Iris pigment epithelial cell (primary cell): ENCODE measurements around the gene TRMT112.

Experiments used
- DNase-seq: peaks from one replicate; pipeline ENCODE4 v3.0.0-alpha.2; 2011; ENCODE audit warnings: low read depth

The TRMT112 gene

DNA sequence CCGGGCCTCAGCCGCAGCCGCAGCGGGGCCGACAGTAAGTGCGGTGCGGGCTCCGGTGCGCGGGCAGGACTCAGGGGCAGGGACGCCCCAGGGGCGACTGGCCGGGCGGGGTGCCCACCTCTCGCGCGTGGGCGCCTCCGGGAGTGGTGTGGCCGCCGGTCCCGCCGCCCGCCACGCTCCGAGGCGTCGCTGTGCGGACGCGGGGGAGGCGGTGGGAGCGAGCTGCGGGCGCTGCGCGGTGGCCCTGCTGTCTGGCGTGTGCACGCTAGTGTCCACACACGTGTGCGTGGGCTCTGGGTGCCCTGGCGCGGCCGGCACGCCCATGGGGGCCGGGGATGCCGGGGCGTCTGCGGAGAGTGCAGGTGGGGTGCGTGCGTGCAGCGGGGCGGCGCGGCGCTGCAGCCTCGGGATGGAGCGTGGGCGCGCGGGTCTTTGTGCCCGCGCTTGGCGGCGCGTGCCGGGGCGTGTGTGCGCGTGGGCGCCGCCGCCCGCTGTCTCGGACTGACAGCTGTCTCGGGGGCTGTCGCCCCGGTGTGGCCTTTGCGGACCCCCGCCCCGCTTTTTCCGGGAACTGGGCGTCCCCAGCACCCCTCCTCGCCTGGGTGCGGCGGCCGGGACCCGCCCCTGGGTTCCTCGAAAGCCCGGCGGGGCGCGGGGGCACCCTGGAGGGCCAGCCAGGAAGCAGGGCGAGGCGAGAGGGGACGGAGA is 25.5 kb downstream of the TRMT112 start:
- DNase-seq = no peak

DNA sequence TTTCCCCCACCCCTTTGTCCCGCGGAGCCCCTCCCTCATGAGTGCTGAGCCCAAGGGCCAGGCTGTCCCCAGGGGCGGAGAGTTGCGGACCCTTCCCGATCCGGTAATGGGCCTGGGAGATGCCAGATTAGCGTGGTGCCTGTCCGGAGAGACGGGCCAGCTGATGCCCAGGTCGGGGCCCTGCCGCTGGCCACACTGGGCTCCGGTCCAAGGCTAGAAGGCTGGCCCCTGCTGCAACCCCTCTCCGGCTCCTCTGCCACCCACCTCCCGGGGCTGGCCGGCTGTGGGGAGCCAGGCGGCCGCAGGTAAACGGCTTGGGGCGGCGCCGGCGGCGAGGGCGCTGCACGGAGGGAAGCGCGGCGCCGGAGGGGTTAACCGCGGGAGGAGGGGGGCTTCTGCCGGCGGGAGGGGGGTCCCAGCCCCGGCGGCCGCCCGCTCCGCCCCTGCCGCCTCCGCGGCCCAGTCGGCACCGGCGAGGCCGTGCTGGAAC is 26.1 kb downstream of the TRMT112 start, which contains the start of gene KCNK4:
KCNK4 (plus strand) TSS at position 41 of the 490 bp plus-strand sequence. CDS start 1,717 bp downstream, outside the sequence.
- DNase-seq = no peak

DNA sequence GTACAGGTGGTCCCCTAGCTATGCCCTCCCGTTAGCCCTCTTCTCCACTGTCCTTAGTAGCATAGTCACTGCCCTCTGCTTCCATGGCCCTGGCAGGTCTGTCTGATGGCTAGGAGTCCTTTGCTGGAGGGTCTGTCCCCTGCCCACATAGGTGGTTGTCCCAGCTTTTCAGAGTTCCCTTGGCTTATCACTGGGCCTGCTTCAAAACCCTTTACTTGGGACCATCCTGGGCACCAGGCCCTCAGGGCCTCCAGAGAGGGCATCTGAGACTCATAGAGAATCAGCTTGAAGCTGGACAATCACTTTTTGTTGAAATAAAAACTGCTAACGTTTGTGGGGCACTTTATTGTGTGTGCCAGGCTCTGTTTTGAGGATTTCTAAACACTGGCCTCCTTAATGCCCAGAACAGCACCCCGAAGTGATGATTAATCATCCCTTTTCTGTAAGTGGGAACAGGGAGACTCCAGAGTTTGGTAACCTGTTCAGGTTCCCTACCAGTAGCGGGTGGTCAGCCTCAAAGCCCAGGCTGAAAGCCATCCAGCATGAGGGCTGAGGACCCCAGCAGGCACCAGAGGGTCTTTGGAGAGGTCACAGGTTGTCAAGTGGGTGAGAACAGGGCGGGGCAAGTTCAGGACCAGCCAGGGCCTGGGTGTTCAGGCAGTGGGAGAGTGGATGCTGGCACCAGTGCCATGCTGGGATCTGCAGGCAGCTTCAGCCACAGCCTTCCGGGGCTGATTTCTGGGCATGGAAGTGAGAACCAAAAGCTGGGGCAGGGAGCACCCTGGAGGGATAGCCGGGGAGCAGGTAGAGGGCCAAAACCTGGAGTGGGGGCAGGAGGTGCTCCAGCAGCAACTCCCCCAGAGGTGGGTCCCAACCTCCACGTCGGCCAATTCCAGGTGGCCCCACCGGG is 26.8 kb downstream of the TRMT112 start:
- DNase-seq = no peak

DNA sequence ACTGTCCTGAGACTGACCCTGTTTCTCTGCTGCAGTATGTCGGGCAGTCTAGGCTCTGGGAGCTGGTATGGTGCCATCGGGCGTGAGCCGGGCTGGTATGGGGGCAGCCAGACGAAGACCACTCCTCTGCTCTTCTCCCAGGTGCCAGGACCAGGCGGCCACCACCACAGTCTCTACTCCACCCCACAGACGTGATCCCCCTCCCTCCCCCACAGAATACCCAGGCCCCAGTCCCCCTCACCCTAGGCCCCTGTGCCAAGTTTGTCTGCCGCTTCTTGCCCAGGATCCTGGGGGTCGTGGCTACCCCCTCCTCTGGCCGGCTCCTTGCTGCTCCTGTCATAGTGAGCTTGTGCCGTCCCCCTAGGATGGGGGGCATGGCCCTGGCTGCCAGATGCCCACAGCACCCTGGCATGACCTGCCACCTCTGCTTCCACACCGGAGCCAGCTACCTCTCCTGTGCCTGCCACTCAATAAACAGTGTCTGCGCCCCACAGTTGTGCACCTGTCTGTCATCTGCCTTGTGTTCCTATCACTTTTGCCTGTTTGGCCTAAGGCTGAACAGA is 28.3 kb downstream of the TRMT112 start:
- DNase-seq = no peak

DNA sequence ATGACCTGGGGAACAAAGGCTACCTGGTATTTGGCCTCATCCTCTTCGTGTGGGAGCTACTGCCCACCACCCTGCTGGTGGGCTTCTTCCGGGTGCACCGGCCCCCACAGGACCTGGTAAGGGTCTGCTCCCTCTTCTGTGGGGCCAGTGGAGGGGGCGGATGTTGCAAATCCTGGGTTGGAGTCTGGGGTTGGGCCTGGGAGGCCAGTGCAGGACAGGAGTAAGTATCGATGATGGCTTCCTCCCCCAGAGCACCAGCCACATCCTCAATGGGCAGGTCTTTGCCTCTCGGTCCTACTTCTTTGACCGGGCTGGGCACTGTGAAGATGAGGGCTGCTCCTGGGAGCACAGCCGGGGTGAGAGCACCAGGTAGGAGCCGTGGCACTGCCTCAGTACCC is 29.0 kb downstream of the TRMT112 start:
- DNase-seq = no peak

DNA sequence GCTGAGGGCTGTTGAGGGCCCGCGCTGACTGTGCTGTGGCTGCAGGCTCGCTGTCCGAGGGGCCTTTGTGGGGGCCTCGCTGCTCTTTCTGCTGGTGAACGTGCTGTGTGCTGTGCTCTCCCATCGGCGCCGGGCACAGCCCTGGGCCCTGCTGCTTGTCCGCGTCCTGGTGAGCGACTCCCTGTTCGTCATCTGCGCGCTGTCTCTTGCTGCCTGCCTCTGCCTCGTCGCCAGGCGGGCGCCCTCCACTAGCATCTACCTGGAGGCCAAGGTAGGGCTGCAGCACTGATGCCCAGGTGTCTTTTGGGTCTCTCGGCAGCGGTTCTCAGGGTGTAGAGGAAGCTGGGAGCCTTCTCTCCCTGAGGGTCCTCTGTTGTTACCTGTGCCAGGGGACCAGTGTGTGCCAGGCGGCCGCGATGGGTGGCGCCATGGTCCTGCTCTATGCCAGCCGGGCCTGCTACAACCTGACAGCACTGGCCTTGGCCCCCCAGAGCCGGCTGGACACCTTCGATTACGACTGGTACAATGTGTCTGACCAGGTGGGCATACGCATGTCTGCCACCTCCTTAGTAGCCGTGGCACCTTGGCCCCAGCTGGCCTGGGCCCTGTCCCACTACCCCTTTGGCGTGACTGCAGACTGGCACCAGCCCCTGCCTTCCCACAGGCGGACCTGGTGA is 29.5 kb downstream of the TRMT112 start:
- no peak for DNase-seq

DNA sequence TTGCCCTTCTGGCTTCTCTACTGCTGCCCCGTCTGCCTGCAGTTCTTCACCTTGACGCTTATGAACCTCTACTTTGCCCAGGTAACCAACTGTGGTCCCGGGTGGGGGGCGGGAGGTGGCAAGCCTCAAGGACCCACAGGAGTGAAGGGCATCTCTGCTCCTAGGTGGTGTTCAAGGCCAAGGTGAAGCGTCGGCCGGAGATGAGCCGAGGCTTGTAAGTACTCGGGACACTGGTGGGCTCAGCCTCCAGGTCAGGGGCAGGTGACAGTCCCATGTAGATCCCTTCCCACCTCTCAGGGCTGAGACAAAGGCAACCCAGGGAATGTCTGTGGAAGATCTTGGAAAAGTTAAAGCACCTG is 30.6 kb downstream of the TRMT112 start:
- DNase-seq = no peak

DNA sequence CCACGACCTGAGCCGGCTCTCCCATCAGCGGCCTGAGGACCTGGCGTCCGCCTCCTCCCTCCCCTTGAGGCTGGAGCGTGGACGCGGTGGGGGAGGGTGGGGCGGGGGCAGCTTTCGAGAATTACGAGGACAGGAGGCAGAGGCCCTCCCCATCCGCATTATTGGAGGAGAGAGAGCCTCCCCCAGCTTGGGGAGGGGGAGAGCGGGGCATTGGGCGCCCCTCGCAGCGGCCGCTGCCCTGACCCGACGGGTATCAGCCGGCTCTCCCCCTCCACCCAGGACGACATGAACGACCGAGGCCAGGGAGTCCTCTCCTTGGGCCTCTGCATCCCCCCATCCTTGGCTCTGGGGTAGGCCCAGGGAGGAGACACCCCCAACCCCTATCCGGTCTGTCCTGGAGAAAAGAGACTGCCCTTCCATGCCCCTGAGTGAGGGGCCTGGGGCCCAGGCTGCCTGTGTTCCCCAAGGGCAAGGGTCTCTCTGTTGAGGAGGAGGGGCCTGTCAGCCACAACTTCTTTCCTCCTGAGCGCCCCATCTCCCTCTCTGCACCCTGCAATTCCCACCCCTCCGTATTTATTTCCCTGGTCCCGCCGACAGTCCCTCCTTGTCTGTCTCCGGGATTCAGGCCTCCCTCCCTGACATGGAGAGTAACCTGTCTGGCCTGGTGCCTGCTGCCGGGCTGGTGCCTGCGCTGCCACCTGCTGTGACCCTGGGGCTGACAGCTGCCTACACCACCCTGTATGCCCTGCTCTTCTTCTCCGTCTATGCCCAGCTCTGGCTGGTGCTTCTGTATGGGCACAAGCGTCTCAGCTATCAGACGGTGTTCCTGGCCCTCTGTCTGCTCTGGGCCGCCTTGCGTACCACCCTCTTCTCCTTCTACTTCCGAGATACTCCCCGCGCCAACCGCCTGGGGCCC is 31.2 kb downstream of the TRMT112 start:
- DNase-seq = no peak

DNA sequence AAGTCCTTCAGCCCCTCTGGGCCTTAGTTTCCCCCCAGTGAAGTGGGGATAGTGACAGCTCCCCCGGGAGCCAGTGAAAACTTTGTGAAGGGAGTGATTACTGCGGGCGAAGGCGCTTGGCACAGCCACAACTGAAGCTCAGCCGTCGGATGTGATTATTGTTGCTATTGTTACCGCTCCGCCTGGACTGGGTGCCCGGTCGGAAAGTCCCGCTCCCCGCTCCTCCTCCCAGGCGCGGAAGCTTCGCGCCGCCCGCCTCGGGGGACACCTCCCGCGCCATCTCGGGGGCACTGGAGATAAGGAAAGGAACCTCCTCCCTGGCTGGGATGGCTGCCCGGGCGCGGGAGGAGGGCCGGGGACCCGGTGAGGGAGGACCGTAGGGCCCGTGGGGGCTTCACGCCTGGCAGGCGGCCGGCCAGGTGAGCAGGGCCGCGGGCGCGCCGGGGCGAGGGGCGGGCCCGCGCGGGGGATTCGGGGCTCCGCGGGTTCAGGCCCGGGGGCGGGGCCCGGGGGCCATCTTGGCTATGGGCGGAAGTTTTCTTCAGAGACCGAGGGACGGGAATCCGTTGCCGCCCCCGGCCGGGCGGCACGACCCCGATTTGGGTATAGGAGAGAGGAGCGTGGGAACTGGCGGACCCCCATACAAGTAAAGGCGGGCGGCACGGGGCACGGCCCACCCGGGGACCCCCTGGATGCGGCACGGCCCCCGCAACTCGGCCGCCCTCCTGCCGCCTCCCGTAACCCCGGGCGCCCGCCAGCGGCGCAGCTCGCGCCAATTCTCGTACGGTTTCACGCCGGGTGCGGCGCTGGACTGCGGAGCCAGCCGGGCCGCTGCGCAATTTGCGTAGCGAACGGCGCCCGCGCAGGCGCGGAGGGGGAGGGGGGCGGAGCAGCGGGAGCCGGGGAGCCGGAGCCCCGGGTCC is 32.1 kb downstream of the TRMT112 start, which contains the start of gene GPR137:
GPR137 (plus strand) TSS at position 887 of the 923 bp plus-strand sequence. CDS start 677 bp downstream, outside the sequence.
- peak; percentile 63 for DNase-seq

DNA sequence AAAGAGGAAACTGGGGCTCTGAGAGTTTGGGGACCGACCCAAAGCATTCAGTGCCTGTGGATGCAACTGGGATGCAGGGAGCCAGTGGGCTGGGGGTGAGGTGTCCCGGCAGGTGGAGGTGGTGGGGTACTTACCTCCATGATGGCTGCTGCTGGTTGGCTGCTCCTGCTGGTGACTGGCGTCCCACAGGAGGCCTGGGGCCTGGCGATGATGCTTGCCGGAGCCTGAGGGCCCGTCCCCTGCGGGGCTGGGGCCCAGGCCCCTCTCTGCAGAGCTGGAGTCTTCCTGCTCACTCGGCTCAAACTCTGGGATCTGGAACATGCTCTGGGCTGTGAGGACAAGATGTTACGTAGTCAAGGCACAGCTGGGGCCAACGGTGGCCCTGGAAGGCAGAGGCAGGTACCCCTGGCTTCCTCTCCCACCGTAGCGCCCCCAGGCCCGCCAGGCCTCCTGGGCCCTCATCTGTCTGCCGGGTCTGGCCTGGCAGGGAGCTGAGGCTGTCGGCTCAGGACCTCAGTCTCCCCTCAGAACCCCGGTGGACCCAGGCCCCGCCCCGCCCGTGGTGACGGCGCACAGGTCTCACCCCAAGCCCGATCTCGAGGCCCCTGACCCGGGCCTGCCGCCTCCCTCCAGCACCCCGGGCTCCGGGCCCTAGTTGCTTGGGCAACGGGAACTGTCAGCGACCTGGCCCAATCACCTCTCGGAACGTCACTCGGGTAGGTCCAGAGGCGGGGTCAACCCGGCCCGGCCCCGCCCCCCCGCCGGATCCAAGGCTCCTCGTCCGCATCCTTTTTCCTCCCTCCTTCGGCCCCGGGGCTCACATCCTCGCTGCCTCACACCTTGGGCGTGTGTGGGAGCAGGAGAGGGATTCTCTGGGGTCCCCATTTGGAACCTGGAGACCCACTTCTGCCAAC is 33.1 kb downstream of the TRMT112 start, which contains the start of gene BAD:
BAD (minus strand) TSS at position 618 of the 914 bp plus-strand sequence; CDS start at position 321, 297 bp downstream.
- DNase-seq = peak; percentile 92

DNA sequence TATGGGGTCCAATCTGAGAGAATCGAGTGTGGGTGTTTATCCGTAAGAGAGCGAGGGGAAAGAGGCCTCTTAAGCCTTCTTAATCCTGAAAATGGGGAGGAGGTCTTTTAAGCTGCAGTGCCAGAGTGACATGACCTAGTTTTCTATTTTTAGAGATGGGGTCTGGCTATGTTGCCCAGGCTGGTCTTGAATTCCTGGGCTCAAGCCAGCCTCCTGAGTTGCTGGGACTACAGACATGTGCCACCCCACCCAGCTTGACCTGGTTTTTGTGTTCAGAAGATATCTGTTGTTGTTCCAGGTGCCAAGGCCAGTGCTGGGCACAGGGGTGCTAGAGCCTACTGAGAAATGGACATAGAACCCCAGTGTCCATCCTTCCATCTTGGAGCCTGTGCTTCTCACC is 34.3 kb downstream of the TRMT112 start:
- no peak for DNase-seq

DNA sequence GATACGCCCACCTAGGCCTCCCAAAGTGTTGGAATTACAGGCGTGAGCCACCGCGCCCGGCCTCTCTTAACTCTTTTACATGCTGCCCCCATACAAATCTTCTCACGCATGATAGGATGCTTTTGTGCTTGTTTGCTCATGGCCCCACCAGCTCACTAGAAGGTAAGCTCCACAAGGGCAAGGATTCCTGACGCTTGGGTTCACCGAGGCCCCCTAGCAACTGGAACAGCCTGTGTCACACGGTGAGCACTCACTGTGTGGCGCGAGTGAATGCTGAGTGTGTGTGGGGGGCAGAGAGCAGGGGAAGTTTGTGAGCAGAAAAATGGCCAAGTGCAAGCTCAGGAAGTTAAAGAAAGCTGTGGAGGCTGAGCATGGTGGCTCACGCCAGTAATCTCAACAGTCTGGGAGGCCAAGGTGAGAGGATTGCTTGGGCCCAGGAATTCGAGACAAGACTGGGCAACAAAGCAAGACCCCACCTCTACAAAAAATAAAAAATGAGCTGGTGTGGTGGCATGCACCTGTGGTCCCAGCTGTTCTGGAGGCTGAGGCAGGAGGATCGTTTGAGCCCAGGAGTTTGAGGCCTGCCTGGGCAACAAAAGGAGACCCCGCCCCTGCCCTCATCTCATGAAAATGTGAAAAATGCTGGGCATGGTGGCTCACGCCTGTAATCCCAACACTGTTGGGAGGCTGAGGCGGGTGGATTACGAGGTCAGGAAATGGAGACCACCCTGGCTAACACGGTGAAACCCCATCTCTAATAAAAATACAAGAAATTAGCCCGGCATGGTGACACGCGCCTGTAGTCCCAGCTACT is 35.2 kb downstream of the TRMT112 start:
- no peak for DNase-seq

DNA sequence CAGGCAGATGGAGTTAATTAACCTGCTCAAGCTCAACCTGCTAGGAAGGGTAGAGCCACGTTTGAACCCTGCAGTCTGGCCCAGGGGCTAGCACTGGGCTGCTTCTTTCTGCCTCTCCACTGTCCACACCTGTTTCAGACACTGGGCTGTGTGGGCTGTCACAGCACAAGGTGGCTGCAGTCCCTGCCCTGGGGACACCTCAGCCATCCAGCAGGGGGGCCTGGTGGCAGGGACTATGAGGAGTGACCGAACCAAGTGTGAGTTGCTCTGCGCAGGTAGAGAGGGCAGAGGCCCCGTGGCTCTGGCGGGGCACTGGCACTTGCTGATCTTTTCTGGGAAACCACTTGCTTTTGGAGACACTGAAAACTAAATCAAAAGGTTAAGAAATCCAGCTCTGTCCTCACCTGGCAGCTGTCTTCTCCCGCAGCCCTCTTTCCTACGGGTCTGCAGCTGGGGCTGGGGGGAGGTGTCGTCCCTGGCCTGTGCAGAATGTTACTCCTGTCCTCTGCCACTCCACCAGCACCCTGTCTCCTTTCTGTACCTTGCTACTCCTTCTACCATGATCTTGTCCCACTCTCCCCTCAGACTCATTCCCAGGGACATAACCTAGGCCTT is 38.7 kb downstream of the TRMT112 start:
- no peak for DNase-seq

DNA sequence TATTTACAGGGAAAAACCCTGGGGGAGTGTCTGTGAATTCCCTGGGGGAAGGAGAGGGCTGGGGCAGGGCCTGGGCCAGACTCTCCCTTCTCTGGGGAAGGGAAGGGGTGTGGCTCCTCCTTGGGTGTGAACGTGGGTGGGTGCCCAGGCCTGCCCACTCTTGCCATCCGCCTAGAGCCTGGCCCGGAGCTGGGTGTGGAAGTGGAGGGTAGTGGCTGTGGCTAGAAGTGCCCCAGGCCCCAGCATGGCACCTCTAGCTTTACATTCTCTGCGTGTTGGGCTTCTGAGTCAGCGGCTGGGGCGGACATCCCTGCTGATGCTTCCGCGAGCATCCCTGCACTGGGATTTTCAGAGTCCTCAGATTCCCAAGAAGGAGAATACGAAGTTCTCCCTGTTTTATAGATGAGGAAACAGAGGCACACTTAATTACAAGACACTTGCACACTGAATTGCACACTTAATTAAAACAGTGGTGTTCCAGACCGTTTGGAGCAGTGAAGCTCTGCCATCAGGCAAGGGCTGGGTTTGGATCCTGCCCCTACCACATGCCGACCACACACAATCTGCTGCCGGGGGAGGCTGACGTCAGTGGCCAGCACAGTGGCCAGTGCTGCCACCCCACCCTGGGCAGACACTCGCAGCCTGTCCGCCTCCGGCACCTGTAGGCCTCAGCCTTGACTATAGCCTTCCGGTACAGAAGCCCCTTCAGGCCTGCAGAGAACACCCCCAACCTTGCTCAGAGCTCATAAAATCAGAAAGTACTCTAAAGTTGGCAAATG is 40.5 kb downstream of the TRMT112 start:
- DNase-seq = no peak

DNA sequence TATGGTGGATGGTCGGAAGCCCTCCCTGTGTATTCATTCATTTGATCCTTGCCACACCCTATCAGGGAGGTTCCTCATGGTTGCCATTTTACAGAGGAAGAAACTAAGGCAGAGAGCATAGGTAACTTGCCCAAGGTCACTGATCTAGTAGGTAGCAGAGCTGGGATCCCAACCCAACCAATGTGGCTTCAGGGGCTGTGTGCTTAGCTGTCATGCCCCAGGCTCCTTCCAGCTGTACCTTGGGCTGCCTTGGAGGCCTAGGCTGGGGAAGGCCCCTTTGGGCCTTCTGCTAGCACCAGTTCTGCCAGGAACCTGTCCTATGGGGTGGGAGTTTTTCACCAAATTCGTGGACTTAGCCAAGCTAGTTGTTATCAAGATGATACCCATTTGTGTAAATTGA is 41.5 kb downstream of the TRMT112 start:
- DNase-seq = no peak

DNA sequence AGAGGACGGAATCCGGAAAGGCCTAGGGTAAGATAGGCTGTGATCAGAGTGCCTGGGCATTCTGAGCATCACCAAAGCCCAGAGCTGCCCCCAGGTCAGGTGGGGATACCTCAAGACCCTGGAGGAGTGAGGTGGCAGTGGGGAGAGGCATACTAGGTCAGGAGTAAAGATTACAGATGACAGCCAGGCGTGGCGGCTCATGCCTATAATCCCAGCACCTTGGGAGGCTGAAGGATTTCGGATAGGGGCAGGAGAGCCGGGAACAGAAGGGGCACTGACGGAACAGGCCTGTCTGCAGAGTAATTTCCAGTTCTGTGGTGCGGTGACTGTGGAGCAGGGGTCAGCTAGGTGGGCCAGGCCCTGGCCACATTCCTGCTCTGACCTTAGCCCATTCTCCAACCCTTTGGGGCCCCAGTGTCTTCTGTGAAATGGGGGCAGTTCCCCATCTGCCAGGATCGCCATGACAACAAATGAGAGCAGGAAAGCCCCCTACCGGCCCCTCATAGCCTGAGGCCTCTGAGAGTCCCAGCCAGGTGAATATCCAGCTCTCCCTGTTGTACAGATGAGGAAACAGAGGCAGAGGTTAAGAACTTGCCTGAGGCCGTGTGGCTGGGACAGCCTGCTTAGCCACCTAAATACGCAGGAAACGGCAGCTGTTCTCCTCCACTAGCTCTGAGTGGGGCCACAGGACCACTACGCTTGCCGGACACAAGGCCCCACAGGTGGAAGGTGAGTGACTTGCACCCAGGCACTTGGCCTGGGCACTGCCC is 42.1 kb downstream of the TRMT112 start:
- DNase-seq = no peak
